NCI-H128 (cell line): ENCODE data around the gene TBC1D16.
"Not testable (repeated sequence)": the region's sequence is repeated elsewhere in the genome, so short reads cannot be mapped to it uniquely, and the experiment has no call there.

ENCODE experiments used
- DNase-seq: peaks from one replicate; lab custom pipeline; 2025; ENCODE audit not compliant: unreplicated experiment; lab: John Stamatoyannopoulos, UW

TBC1D16 gene

DNA sequence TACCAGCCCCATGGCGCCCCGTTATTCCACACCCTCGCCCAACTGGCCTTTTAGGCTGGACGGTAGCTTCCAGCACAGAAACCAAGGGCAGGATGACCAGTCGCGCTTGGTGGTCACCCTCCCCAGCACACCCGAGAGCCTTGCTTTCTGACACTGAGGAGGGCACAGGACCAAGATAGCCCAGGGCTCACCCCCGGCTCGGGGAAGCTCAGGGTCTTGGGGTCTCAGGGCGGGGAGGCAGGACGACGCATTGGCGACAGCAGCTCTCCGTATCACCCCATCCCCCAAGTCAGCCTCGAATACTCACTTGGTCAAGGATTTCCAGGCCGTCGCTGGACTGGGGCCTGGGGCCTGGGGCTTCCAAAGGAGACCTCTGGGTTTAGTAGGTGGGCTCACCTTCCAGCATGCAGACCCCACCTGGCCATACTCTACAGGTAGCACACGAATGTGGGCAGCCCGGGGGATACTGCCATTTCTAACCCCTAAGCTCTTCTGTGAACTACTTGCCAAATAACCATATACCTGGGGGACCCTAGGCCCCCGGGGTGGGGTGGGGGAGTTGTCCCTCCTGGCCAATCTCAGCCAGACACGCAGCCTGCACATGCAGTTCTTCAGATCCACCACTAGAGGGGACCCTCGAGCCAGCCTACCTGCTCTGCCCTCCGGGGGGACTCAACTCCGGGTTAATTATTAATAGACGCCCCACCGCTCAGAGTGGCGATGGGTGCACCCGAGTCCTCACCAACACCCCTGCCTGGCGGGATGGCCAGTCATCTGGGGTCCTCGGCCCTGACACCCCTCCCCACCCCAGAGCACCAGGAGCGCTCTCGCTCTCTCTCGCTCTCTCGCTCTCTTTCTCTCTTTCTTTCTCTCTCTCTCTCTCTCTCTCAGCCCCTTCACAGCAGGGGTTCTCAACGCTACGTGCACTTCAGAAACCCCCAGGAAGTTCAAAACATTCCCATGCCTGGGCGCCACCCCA, 30.0 kb downstream of the TBC1D16 start:
- no peak for DNase-seq

DNA sequence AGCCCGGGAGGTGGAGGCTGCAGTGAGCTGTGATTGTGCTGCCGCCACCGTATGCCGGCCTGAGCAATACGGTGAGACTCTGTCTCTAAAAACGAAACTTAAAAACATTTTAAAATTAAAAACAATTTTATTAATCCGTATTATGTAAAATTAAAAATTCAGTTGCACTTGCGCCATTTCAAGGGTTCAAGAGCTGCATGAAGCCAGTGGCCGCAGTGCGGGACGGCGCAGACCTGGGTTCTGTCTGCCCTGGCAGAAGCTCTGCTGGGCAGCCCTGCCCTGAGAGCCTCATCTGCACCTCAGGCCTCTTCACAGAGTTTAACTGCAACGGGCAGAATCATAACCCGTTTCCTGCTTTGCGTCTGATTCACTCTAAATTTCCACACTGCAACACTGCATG, 31.7 kb downstream of the TBC1D16 start:
- no peak for DNase-seq

DNA sequence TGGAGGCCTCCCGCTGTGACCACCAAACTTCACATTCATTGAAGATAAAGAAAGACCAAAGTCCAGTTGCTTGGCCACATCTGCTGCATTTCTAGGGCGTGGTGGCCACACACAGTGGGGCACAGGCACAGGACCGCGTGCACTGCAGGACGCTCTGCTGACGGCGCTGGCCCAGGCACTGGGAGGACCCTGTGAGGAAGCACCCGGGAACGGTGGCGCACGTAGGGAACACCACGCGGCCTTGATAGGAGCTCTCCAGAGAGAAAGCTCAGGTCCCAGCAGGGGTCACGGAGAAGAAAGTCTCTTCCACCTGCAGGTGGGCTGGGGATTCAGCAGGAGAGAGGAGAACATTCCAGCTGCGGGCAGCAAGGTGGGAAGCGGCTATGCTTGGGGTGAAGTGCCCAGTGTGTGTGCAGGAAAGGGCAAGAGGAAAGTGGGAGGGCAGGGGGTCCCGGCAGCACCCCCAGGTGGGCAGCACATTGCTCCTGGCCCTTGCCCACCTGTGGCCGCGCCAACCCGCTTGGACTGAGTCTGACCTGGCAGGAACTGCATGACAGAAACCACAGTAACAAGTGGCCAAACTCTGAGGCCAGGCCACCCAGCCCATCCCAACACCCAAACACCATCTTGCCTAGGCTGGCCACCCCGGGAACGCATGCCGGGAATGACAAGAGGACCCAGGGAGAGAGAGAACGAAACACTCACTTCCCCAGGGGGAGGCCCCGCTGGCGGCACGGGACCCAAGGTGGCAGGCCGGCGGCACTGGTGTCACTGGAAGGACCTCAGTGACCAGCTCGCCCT, 32.8 kb downstream of the TBC1D16 start:
- DNase-seq, result no peak

DNA sequence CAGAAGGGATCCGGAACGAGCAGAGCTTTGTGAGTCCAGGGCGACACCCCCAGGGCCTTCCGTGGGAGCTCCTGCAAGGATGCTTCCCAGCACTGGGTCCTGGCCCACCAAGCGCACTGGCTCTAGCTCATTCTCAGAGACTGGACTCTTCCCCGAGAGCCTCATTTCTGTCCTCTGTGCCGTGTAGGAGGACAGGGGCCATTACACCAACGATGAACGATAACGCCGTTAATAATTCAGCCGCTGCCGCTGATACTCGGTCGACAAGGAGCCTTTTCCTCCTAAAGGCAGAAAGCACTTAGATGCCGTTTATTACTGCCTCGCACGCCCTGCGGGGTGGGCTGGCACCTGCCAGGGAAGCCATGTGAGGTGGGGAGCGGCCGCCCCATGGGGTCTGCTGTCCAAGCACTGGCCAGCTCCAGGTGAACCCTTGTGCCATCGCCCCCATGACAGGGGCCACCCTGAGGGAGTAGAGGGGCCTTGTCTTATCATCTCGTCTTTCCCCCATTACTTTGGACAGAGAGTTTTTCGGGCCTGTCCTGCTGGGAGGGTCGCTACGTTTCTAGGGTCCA, 33.5 kb downstream of the TBC1D16 start:
- DNase-seq, result no peak

DNA sequence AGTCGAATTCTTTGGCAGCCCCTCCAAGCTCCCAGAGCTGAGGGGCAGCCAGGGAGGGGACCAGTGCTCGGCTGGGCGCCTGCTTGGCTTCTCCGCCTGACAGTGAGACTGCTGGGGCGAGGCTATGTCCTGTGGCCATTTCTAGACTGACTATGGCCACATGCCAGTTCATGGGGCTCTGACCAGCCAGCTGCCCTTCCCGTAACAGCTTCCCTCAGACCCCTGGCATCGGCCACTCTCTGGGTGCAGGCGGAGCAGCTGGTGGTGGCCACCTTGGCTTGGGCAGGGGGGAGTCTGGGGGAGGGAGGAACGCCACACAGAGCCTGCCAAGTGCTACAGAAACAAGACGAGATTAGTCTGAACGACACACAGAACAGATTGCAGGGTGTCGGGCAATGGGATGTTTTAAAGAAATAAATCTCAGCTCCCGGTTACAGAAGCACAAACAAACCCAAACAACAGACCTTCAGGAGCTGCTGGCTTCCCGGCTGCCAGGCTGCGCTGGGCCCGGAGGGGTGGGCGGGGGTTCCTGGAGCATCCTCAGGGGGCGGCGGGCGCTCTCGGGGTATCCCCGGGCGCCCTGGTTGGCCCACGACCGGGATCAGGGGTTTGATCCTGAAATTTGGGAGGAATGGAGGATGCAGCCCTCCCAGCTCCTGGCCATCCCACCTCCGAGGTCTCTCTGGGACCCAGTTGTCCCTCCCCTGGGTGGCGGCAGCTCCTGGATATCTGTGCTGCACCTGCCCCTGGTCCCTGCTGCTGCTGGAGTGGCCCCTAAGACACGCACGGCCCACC, 34.5 kb downstream of the TBC1D16 start:
- DNase-seq, result no peak

DNA sequence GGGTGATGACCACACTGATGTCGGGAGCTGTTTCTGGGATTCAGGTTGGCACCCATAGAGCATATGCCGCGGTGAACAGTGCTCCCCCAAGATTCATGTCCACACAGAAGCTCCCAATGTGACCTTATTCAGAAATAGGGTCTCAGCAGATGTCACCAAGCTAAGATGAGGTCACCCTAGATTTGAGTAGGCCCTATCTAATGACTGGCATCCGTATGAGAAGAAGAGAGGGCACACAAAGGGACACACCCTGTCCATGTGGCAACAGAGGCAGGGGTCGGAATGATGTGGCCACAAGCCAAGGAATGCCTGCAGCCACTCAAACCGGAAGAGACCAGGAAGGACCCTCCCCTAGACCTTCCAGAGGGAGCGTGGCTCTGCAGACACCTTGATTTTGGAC, 35.5 kb downstream of the TBC1D16 start:
- DNase-seq, result no peak

DNA sequence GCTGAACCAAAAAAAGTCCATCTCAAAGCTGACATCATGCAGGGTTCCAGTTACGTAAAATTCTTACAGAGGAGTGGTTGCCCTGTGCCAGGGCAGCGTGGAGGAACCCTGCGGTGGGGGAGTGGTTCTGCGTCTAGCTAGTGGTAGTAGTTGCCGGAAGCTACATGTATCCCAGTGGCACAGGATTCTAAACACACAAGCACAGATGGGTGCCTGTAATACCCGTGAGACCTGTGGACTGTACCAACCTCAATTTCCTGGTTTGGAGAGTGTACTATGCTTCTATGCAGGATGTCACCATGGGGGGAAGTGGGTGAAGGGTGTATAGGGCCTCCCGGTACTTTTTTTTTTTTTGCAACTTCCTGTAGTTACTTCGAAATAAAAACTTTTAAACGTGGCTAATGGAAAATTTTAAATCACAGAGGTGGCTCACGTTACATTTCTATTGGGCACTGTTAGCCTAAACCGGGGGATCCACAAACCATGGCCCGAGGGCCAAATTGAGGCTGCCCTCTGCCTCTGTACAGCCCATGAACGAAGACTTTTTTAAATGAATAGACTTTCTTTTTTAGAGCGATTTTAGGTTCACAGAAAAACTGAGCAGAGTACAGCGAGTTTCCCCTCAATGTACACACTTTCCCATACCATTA, 38.5 kb downstream of the TBC1D16 start:
- no peak for DNase-seq

DNA sequence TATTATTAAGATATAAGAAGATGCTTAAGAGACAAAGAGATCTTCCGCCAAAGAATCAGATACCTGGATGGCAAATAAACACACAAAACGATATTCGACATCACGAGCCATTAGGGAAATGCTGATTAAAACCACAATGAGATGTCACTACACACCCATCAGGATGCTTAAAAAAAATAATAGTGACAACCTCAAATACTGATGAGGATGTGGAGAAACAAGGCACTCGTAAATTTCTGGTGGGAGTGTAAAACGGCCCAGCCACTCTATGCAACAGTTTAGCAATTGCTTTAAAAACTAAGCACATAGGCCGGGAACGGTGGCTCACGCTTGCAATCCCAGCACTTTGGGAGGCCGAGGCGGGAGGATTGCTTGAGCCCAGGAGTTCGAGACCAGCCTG, 39.4 kb downstream of the TBC1D16 start:
- DNase-seq, result no peak

DNA sequence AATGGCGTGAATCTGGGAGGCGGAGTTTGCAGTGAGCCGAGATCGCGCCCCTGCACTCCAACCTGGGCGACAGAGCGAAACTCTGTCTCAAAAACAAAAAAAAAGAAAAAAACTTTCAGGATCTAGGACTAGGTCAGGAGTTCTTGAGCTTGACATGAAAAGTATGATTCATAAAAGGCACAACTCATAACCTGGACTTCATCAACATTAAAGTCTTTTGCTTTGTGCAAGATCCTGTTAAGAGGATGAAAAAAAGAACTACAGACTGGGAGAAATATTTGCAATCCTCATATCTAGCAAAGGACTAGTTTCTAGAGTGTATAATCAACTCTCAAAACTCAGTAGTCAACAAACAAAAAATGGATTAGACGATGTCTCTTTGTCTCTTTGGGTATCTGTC, 40.0 kb downstream of the TBC1D16 start:
- DNase-seq, result no peak

DNA sequence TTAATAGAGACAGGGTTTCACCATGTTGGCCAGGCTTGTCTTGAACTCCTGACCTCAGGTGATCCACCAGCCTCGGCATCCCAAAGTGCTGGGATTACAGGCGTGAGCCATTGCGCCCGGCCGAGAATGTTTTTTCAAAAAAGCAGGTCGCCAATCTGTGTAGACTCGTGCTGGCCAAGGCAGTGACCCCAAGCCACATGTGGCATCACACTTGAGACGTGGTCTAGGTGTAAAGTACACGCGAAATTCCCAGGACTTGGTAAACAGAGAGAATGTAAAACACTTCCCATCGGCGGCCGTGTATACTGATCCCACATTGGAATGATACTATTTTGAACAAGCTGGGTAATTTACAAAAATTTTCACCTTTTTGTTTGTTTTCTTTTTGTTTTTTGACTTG, 41.1 kb downstream of the TBC1D16 start:
- no peak for DNase-seq

DNA sequence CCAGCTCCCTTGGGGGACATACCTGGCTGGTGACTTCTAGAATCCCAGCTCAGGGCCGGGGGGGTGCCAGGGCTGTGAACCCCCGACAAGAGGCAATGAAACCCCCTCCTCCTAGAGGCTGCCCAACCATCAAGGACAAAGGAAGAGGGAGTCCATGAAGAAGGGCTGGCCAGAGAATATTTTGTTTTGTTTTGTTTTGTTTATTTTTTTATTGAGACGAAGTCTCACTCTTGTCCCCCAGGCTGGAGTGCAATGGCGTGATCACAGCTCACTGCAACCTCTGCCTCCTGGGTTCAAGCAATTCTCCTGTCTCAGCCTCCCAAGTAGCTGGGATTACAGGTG, 41.5 kb downstream of the TBC1D16 start:
- not testable (repeated sequence) for DNase-seq

DNA sequence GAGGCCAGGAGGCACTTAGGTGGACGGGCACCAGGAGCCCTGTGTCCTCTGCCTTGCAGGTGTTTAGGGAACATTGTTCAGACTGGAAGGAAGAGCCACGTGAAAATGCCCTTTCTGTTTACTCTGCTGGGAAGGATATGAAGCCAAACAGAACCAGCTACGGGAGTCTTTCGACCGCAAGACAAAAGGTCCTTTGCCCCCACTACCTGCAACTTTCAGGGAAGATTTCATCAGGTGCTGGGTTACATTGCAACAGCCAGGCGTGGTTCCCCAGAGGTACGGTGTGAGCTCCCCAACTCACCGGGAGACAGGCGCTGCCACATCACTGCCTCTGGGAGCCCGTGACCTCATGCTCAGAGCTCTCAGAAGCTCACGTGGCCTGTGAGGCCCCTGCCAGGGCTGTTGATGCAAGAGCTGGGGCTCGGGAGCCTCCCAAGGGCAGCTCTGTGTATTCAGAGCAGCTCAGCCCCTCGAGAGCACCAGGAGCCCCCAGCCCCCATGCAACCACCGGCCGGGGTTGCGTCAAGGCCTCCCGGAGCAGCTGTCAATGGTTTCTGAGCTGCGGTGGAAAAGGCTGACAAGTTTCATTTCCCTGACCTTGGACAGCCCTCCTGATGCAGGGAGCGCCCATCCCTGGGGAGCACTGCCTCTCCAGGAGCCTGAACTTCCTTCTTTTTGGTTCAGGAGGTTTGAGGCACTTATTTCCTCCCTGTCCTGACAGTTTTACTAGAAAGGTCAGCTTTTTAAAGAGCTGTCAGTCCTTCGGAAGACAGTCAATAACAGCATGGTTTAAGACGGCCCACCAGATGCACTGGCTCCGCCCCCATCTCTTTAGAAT, 42.1 kb downstream of the TBC1D16 start:
- DNase-seq, result no peak

DNA sequence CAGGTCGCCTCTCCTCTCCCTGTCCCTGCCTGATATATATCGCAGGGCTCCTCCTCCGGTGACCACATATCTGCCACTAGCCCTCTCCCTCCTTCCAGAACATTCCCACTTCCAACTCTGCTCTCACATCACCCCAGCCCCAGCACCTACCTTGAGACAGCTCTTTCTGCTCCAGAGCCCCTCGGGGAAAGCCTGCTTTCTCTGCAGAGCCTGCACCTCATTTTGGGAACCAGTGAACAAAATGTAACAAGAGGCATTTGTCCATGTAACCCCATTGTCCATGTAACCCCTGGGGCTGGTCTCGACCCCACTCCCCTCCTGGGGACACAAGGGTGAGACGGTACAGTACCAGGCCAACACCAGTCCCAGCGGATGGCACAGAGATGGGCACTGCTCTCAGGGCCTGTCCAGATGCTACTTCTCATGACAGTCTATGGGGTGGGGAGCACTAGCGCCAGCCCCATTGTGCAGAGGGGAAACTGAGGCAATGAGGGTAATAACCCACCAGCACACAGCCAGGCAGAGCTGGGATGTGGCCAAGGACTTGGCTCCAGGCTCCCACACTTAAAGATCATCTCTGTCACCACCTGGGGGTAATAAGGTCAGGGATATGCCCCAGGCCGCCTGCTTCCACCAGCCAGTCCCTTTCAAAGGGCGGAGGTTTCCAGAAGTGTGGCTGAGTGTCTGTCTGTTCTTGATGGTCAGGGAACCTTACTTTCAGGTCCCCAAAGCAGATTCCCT, 42.9 kb downstream of the TBC1D16 start:
- DNase-seq, result no peak

DNA sequence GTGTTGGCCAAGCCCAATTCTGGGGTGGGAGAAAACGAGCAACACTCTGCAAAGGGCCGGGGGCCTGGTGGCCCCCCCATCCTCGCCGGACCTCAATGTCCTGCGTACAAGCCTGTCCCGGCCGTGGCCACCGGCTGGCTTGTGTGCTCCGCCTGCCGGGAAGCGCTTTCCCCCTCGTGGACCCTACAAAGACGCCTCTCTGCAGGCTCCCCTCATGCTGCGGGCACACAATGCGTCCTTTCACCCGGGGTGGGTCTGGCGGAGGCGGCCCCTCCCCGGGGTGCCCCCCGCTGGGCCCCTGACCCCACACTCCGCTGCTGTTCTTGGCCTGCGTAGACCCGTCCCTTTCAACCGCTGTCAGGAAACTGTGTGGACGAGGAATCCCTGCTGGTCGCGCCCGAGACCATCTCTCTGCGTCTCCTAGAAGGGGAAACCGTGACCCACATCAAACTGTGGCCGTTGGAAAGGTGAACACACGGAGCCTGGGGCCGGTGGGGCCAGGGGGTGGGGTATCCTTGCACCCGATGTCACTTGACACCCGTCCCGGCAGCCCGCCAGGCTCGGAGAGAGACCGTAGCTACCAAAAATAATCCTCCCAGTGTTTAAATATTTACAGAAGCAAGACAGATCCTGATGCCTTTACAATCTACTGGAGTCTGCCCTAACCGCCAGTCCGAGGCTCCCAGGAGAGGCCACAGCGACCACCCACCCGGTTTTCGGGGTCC, 43.6 kb downstream of the TBC1D16 start:
- no peak for DNase-seq

DNA sequence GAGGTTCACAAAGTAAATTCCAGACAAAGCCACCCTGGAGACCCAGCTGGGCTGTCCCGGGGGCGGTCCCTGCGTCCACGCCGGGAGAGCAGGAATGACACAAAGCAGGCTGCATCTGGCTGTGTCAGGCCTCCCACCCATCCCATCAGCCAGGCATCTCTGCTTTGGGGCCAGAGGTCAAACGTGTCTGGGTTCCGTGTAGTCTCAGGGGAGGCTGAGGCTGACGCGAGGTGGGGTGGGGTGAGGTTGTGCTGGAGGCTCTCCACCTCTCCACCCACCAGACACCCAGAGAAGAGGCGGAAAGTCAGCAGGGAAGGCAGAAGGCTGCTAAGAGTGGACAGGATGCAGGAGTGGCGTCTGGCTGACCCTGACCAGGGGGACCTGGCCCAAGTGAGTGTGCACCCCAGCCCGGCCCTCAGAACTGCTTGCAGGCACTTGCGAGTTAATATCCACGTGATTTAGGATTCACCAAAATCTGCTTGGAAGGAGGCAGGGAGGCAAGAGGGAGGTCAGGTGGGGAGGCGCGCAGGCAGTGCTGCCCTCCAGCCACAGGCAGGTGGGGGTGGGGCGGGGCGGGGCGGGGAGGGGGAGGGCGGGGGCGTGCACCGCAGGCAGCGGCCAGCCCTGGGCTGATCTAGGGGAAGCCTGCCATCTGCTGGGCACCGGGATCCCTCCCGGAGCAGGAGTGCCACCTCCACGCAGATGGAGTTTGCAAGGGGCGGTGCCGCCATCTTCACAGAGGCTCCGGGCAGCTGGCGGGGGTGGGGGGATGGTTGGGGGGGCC, 44.3 kb downstream of the TBC1D16 start:
- DNase-seq, result peak; percentile 47

DNA sequence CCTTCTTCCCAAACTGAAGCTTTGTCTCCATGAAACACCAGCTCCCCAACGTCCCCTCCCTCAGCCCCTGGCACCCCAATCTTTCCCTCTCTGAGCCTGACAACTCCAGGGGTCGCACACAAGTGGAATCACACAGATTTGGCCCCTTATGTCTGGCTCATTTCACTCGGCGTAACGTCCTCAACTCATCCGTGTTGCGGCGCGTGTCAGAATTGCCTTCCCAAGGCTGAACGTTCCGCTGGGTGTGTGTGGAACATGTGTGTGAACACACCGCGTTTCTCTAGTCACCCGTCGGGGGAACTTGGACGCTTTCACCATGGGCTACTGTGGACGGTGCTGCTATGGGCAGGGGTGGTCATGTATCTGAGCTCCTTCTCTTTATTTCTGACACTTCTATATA, 45.0 kb downstream of the TBC1D16 start:
- DNase-seq, result no peak

DNA sequence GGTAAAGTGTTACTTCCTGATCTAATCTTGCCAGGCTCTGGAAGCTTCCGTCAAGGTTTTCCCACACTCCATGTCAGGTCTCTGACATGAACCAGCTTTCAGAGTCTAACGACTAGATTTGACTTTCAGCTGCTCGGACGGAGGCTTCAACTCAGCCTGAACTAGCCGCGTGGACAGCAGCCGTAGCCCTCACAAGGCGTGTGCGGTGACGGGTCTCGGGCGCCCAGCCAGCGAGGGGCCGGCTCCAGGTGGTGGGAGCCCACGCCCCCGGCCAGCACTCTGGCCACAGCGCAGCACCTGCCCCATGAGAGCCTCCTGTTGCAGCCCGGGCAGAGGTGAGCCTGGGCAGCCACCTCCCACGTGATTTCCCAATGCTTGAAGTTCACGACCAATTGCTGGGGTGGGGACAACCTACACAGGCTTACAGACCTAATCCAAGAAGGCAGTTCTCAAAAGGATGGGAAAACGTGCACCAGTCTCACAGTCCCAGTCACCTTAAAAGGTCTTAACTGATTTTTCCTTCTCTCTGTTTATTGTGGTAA, 45.5 kb downstream of the TBC1D16 start:
- no peak for DNase-seq
